Activated T-helper 2 cell treated with anti-CD3 and anti-CD28 coated beads, Interferon-gamma antibody, Interleukin-2, Interleukin-4, amounts not matched to agents 10 μg/mL and 5 μg/mL and 100 μg/mL, durations not matched to agents 14 hours and 24 hours and 36 hours (primary cell): ENCODE data around the gene CCDC102A. TPM values are rescaled to one million over a fixed set of nuclear protein-coding genes. Genes with fewer than 3 reads are reported as not detected.
A peak's percentile ranks its signal among the peaks of the same experiment; 100 is the strongest.

Source experiments
- DNase-seq: peaks from one replicate; pipeline ENCODE4 v3.0.0; 2021; ENCODE audit warnings: low spot score
- H3K27ac Mint-ChIP-seq: one replicate; pipeline ENCODE4 v1.8.0; 2021; ENCODE audit warnings: mixed read lengths
- H3K27me3 Mint-ChIP-seq: one replicate; pipeline ENCODE4 v1.8.0; 2021; ENCODE audit warnings: low read depth, mixed read lengths
- H3K36me3 Mint-ChIP-seq: one replicate; pipeline ENCODE4 v1.8.0; 2021; ENCODE audit warnings: low read depth, mixed read lengths
- H3K4me1 Mint-ChIP-seq: one replicate; pipeline ENCODE4 v1.8.0; 2021; ENCODE audit warnings: low read depth, mixed read lengths
- H3K4me3 Mint-ChIP-seq: one replicate; pipeline ENCODE4 v1.8.0; 2021; ENCODE audit warnings: low read depth, mild to moderate bottlenecking, moderate library complexity, mixed read lengths
- H3K9me3 Mint-ChIP-seq: one replicate; pipeline ENCODE4 v1.8.0; 2021; ENCODE audit warnings: mixed read lengths
- intact Hi-C: fragments of 100-400 bp; cut with micrococcal nuclease; formaldehyde crosslinking; loops from one replicate; pipeline ENCODE4 v1.15.1; 2023
- total RNA-seq: library from RNA; stranded (reverse); gene quantifications from 2 replicates; pipeline ENCODE4 v1.2.3, GENCODE V29; 2022

Gene CCDC102A
- 6.3 and 6.8 TPM in 2 replicates for total RNA-seq

DNA sequence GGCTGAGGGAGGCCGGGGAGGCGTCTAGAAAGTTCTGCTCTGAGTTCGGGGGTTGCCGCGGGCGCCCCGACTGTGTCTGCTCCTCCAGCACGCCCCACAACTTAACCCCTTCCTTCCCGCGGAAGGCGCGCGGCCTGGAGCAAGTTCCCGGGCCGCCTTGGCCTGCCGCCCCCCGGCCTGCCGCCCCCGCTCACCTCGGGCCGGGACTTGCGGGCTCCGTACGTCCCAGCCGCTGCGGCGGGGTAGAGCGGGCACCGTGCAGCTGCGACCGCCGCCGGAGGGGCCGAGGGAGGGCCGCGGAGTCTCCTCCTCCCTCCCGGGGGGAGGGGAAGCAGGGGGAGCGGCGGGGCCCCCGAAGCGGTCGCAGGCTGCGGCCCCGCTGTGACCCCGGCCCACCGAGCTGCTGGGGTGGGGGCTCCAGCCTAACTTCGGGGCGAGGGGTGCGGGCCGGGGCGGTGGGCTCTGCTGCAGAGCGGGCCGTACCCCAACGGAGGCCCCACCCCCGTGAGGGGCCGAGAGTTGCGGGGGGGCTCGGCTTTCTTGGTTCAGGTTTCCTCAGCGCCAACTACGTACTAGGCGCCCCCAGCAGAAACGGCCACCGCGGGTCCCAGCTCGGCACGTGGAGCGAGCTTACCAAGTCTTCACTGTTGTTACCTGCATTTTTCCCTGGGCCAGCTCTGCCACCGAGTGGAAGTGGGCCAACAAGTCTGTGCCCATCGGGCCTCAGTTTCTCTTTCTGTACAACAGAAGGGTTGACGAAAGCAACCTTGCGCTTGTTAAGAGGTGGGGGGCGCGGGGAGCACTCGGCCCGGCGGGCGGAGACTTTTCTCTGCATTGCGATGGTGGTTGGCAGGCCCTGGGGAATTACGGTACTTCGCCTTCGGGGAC lies at the start of gene CCDC102A:
CCDC102A (minus strand) TSS at position 266 of the 888 bp plus-strand sequence. CDS start 7,394 bp downstream, outside the sequence.
- no peaks in the 10 kb centered on the region for H3K27me3 Mint-ChIP-seq
- intact Hi-C loops = loop anchor here (1.0 to 5.0 kb wide), 3 partner anchors 50 to 234 kb away; partner anchors contain the start of gene DOK4
- peaks cover 59% of the 10 kb centered on the region for H3K4me1 Mint-ChIP-seq
- no peaks in the 10 kb centered on the region for H3K36me3 Mint-ChIP-seq
- H3K4me3 Mint-ChIP-seq = peak within 1 kb of the TSS; percentile 79
- peak within 1 kb of the TSS; percentile 87 for H3K27ac Mint-ChIP-seq
- DNase-seq = no peak
- H3K9me3 Mint-ChIP-seq = no peaks in the 10 kb centered on the region

GRCh38 chr16:57585051-57585687 lies 48.8 kb upstream of the CCDC102A start:
- H3K9me3 Mint-ChIP-seq = no peaks in the 10 kb centered on the region
- intact Hi-C loops = no loop called here
- no peaks in the 10 kb centered on the region for H3K36me3 Mint-ChIP-seq
- no peak for DNase-seq
- H3K4me1 Mint-ChIP-seq = peaks cover 26% of the 10 kb centered on the region
- H3K4me3 Mint-ChIP-seq = no peak overlapping the region
- H3K27me3 Mint-ChIP-seq = peaks cover 7% of the 10 kb centered on the region
- H3K27ac Mint-ChIP-seq = peak overlapping the region; percentile 50

- no peaks in the 10 kb centered on the region for H3K36me3 Mint-ChIP-seq
- H3K4me1 Mint-ChIP-seq = peaks cover 45% of the 10 kb centered on the region
- intact Hi-C loops = loop anchor here (10.0 kb wide), 1 partner anchor 315 kb away; no protein-coding TSS in a partner anchor
- H3K27ac Mint-ChIP-seq = peak overlapping the region; percentile 93
- peaks cover 5% of the 10 kb centered on the region for H3K27me3 Mint-ChIP-seq
- H3K9me3 Mint-ChIP-seq = no peaks in the 10 kb centered on the region
- no peak overlapping the region for H3K4me3 Mint-ChIP-seq
- no peak for DNase-seq
Observed at GRCh38 chr16:57579361-57579665, 42.9 kb upstream of the CCDC102A start.

- H3K36me3 Mint-ChIP-seq = no peaks in the 10 kb centered on the region
- no peaks in the 10 kb centered on the region for H3K9me3 Mint-ChIP-seq
- H3K27ac Mint-ChIP-seq = peak overlapping the region; percentile 93
- H3K4me1 Mint-ChIP-seq = peaks cover 42% of the 10 kb centered on the region
- peaks cover 3% of the 10 kb centered on the region for H3K27me3 Mint-ChIP-seq
- DNase-seq = no peak
- intact Hi-C loops = loop anchor here (1.0 to 10.0 kb wide), 2 partner anchors 158 to 316 kb away; no protein-coding TSS in a partner anchor
- H3K4me3 Mint-ChIP-seq = peak overlapping the region; percentile 19
Observed at GRCh38 chr16:57578521-57579360, 42.4 kb upstream of the CCDC102A start.

DNA sequence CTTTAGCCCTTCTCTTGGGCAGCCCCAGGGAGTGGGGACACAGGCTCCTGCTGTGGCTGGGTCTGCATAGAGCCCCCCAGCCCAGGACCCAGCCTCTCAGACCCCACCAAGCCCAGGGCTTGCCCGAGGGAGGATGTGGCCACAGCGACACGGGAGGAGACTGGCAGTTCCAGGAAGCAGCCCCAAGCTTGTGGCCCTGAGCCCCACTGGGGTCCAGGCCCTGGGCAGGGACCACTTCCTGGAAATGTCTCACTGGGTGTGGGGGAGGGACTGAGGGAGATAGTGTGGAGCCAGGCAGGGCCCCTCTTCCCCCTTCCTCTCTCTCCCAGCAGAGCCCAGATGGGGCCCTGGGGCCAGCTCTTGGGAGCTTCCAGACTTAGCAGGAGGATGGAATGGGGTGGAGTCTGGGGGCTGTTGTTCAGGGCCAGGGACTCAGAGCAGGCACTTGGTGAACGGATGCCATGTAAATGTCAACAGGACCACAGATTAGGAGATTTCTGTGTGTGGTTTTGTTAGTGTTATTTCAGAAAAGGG lies 41.4 kb upstream of the CCDC102A start:
- Mint-ChIP-seq H3K36me3 (no peaks in the 10 kb centered on the region), H3K27me3 (peaks cover 2% of the 10 kb centered on the region), H3K4me1 (peaks cover 47% of the 10 kb centered on the region), H3K27ac (peak overlapping the region; percentile 93), H3K9me3 (no peaks in the 10 kb centered on the region), H3K4me3 (peak overlapping the region; percentile 56)
- intact Hi-C loops = loop anchor here (1.0 to 10.0 kb wide), 5 partner anchors 32 to 423 kb away; partner anchors contain the start of genes USB1 and ZNF319
- peak; percentile 47 for DNase-seq

DNA sequence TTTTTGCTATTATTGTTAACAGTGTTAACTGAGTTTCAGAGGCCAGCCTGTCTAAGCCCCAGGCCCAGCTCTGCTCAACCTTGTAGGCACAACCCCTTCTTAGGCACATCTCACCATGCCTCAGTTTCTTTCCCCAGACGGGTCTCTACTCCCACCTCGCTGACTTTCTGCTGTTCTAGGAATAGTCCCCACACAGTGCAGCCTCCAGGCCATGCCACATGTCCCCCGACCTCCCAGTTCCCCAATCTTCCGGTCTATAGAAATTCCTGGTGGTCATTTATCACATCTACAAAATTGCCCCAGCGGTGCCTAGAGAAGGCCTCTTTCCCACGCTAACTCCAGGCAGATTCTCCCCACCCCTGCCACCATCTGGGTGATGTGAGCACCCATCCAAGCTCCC lies 40.8 kb upstream of the CCDC102A start:
- Mint-ChIP-seq H3K4me3 (no peak overlapping the region), H3K27ac (peak overlapping the region; percentile 93), H3K4me1 (peaks cover 47% of the 10 kb centered on the region), H3K27me3 (peaks cover 2% of the 10 kb centered on the region), H3K9me3 (no peaks in the 10 kb centered on the region), H3K36me3 (no peaks in the 10 kb centered on the region)
- no peak for DNase-seq
- intact Hi-C loops = loop anchor here (1.0 to 10.0 kb wide), 4 partner anchors 32 to 424 kb away; partner anchors contain the start of genes USB1 and ZNF319

GRCh38 chr16:57576429-57576870 lies 40.1 kb upstream of the CCDC102A start:
- Mint-ChIP-seq H3K27ac (peak overlapping the region; percentile 25), H3K4me1 (peaks cover 47% of the 10 kb centered on the region), H3K4me3 (no peak overlapping the region), H3K36me3 (no peaks in the 10 kb centered on the region), H3K9me3 (no peaks in the 10 kb centered on the region), H3K27me3 (peaks cover 2% of the 10 kb centered on the region)
- DNase-seq = peak; percentile 69
- intact Hi-C loops = loop anchor here (1.0 to 10.0 kb wide), 5 partner anchors 15 to 424 kb away; partner anchors contain the start of genes USB1 and ZNF319

DNA sequence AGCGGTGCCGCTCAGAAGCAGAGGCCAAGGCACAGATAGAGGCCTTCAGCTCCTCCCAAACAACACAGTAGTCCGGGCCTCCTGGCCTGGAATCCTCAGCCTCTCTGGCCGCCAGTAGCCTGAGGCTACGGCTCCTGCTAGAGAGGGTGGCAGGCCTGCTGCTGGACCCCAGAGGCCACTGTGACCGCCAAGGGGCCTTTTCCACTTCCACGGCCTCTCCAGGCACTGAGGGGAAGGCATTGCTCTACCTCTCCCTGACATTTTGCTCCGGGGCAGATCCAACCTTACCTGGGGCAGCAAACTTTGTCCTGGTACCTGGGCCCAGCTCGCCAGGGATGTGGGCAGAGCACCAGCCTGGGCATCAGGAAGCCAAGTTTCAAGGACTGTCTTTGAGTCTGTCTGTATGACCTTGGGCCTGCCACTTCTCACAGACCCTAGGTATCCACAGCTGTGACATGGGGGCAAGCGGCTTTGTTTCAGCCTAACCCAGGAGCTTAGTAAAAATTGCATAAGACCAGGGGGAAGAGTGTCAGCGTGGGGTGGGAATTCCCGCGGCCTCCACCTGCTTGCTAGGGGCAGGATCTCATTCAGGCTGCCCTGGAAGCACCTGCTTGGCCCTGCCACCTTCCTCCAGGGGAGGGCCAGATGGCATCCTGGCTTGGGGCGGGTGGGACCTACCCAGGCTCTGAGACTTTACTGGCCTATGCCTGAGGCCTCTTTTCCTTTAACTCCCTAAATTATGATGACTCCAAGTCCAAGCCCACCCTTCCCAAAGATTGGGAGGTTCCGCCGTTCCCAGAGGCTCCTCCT lies 39.3 kb upstream of the CCDC102A start:
- H3K27ac Mint-ChIP-seq = peak overlapping the region; percentile 25
- peaks cover 2% of the 10 kb centered on the region for H3K27me3 Mint-ChIP-seq
- peaks cover 47% of the 10 kb centered on the region for H3K4me1 Mint-ChIP-seq
- no peak overlapping the region for H3K4me3 Mint-ChIP-seq
- no peaks in the 10 kb centered on the region for H3K9me3 Mint-ChIP-seq
- H3K36me3 Mint-ChIP-seq = no peaks in the 10 kb centered on the region
- DNase-seq = no peak
- intact Hi-C loops = loop anchor here (1.0 to 10.0 kb wide), 5 partner anchors 16 to 425 kb away; partner anchors contain the start of genes USB1 and ZNF319

GRCh38 chr16:57574646-57575467 lies 38.5 kb upstream of the CCDC102A start:
- Mint-ChIP-seq H3K4me3 (no peak overlapping the region), H3K27ac (no peak overlapping the region), H3K27me3 (no peaks in the 10 kb centered on the region), H3K9me3 (peaks cover 5% of the 10 kb centered on the region), H3K36me3 (peaks cover 3% of the 10 kb centered on the region), H3K4me1 (peaks cover 42% of the 10 kb centered on the region)
- no peak for DNase-seq
- intact Hi-C loops = loop anchor here (10.0 kb wide), 1 partner anchor 320 kb away; no protein-coding TSS in a partner anchor

DNA sequence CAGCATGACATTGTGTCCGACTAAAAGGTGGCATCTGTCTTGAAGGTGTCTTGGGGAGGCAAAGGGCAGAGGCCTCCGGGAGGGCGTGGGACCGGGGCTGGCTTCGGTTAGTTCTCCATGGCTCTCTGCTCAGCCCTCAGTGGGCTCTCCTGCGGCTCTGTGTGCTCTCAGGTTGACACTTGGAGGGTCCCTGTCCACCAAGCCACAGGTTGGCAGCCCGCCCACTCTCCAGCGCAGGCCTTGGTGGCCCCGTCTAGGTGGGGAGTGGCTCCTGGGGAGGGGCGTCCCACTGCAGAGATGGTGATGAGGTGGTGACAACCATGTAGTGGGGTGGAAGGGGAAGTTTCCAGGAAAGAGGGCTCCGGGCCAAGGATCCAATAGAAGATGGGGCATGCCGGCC lies 37.7 kb upstream of the CCDC102A start:
- H3K27me3 Mint-ChIP-seq = no peaks in the 10 kb centered on the region
- H3K27ac Mint-ChIP-seq = peak overlapping the region; percentile 11
- peaks cover 11% of the 10 kb centered on the region for H3K9me3 Mint-ChIP-seq
- DNase-seq = no peak
- peaks cover 9% of the 10 kb centered on the region for H3K36me3 Mint-ChIP-seq
- peaks cover 35% of the 10 kb centered on the region for H3K4me1 Mint-ChIP-seq
- H3K4me3 Mint-ChIP-seq = no peak overlapping the region
- intact Hi-C loops = loop anchor here (10.0 kb wide), 1 partner anchor 321 kb away; no protein-coding TSS in a partner anchor
